ENCODE data around the gene MYOG. TPM values are rescaled to one million over a fixed set of nuclear protein-coding genes. Genes with fewer than 3 reads are reported as not detected.
A peak's percentile ranks its signal among the peaks of the same experiment; 100 is the strongest.

MYOG gene
- polyA plus RNA-seq, 1 donor (not counting 4 experiments of a cell fraction or from before 2014, with no cell fraction given), result not detected

GRCh38 chr1:203095061-203095690 lies 9.4 kb upstream of the MYOG start:
- Histone ChIP-seq H3K9me3 (ENCODE audit: control insufficient read depth, low read depth, low read length) (no peaks in the 10 kb centered on the region), H3K9me1 (ENCODE audit: control insufficient read depth, extremely low read depth, insufficient read depth, low read length) (no peaks in the 10 kb centered on the region), H2AFZ (ENCODE audit: control insufficient read depth, low read length) (no peak overlapping the region), H4K20me1 (ENCODE audit: control insufficient read depth, extremely low read depth, insufficient read depth, low read length) (no peaks in the 10 kb centered on the region), H3K79me2 (ENCODE audit: control insufficient read depth, insufficient read depth, low read length) (no peaks in the 10 kb centered on the region), H3K27me3 (ENCODE audit: control insufficient read depth, extremely low read depth, insufficient read depth, low read length) (peaks cover 4% of the 10 kb centered on the region), H3K4me2 (ENCODE audit: control insufficient read depth, extremely low read depth, insufficient read depth, low read depth, low read length) (no peak overlapping the region), H3K36me3 (ENCODE audit: control insufficient read depth in 2 of 2, extremely low read depth in 1 of 2, insufficient read depth in 2 of 2, low read length in 2 of 2) (no peaks in the 10 kb centered on the region), H3K4me1 (ENCODE audit: control insufficient read depth, extremely low read depth, insufficient read depth, low read length) (peaks cover 33% of the 10 kb centered on the region), H3K27ac (ENCODE audit: control insufficient read depth, insufficient read depth, low read length) (no peak overlapping the region), H3K9ac (ENCODE audit: control insufficient read depth, extremely low read depth, insufficient read depth, low read length) (no peak overlapping the region), H3K4me3 (ENCODE audit: control insufficient read depth in 2 of 3, extremely low read depth in 1 of 3, insufficient read depth in 2 of 3, low read depth in 1 of 3, low read length in 3 of 3) (no peak overlapping the region)
- TF ChIP-seq EZH2 (IDR thresholded peaks at IDR 0.05; ENCODE audit: low read length), result no peak
- no peak for TF ChIP-seq CTCF (optimal IDR thresholded peaks at IDR 0.05 in 1 of 3, IDR thresholded peaks at IDR 0.05 in 1 of 3, conservative IDR thresholded peaks at IDR 0.05 in 1 of 3; ENCODE audit: extremely low read depth in 1 of 3, insufficient read depth in 2 of 3, low read length in 3 of 3)
- no peak for DNase-seq (ENCODE audit: low read depth, low spot score)
- dilution Hi-C loops (cut with MboI; ENCODE audit: extremely low pct_ligation_motif_present, low sequenced_read_pairs), result no loop called here
- FAIRE-seq, result no peak

GRCh38 chr1:203093754-203094410 lies 8.1 kb upstream of the MYOG start:
- no peaks in the 10 kb centered on the region for H3K27me3 ChIP-seq (ENCODE audit: control insufficient read depth, extremely low read depth, insufficient read depth, low read length)
- H3K9me3 ChIP-seq (ENCODE audit: control insufficient read depth, low read depth, low read length), result no peaks in the 10 kb centered on the region
- peak overlapping the region in 2 of 3 experiments; percentile 38 to 42 for H3K4me3 ChIP-seq (ENCODE audit: control insufficient read depth in 2 of 3, extremely low read depth in 1 of 3, insufficient read depth in 2 of 3, low read depth in 1 of 3, low read length in 3 of 3)
- no peaks in the 10 kb centered on the region for H3K9me1 ChIP-seq (ENCODE audit: control insufficient read depth, extremely low read depth, insufficient read depth, low read length)
- TF ChIP-seq EZH2 (IDR thresholded peaks at IDR 0.05; ENCODE audit: low read length), result no peak
- TF ChIP-seq CTCF (optimal IDR thresholded peaks at IDR 0.05 in 1 of 3, IDR thresholded peaks at IDR 0.05 in 1 of 3, conservative IDR thresholded peaks at IDR 0.05 in 1 of 3; ENCODE audit: extremely low read depth in 1 of 3, insufficient read depth in 2 of 3, low read length in 3 of 3), result no peak
- H3K79me2 ChIP-seq (ENCODE audit: control insufficient read depth, insufficient read depth, low read length), result no peaks in the 10 kb centered on the region
- peak overlapping the region; percentile 67 for H3K4me2 ChIP-seq (ENCODE audit: control insufficient read depth, extremely low read depth, insufficient read depth, low read depth, low read length)
- FAIRE-seq (peak; percentile 46), DNase-seq (ENCODE audit: low read depth, low spot score) (peak; percentile 44)
- dilution Hi-C loops (cut with MboI; ENCODE audit: extremely low pct_ligation_motif_present, low sequenced_read_pairs), result no loop called here
- no peaks in the 10 kb centered on the region for H3K36me3 ChIP-seq (ENCODE audit: control insufficient read depth in 2 of 2, extremely low read depth in 1 of 2, insufficient read depth in 2 of 2, low read length in 2 of 2)
- H4K20me1 ChIP-seq (ENCODE audit: control insufficient read depth, extremely low read depth, insufficient read depth, low read length), result no peaks in the 10 kb centered on the region
- peak overlapping the region; percentile 54 for H3K9ac ChIP-seq (ENCODE audit: control insufficient read depth, extremely low read depth, insufficient read depth, low read length)
- peaks cover 40% of the 10 kb centered on the region for H3K4me1 ChIP-seq (ENCODE audit: control insufficient read depth, extremely low read depth, insufficient read depth, low read length)
- H2AFZ ChIP-seq (ENCODE audit: control insufficient read depth, low read length), result peak overlapping the region; percentile 73
- peak overlapping the region; percentile 78 for H3K27ac ChIP-seq (ENCODE audit: control insufficient read depth, insufficient read depth, low read length)
